ENCODE data around the gene RPP25L. TPM values are rescaled to one million over a fixed set of nuclear protein-coding genes. Genes with fewer than 3 reads are reported as not detected.

RPP25L gene
- total RNA-seq, 1 experiment from 2014 or later: 51.1 TPM

DNA sequence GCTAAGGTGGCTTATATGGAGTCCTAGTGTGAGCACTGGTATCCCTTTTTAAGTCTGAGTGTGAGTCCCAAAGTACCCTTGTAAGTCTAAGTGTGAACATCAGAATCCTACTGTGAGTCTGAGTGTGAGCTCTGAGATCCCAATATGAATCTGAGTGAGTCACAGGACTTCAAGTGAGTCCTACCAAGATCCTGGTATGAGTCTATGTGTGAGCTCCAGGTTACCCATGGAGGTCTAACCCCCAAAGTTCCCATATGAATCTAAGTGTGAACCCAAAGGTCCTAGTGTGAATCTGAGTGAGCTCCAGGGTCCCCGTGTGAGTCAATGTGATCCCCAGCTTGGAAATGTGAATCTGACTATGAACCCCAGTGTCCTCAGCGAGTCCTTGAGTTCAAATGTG is 24.6 kb downstream of the RPP25L start:
- DNase-seq (ENCODE audit: low read depth, low spot score): no peak
- Histone ChIP-seq H3K36me3 (ENCODE audit: control insufficient read depth in 1 of 2, insufficient read depth in 2 of 2, low read length in 2 of 2) (no peaks in the 10 kb centered on the region), H3K4me3 (replicated peaks in 1 of 2; ENCODE audit: low read depth in 1 of 2, low read length in 2 of 2) (no peak overlapping the region), H3K27ac (ENCODE audit: low read depth, low read length) (no peak overlapping the region), H3K9me3 (ENCODE audit: control insufficient read depth in 1 of 2, insufficient read depth in 1 of 2, low read depth in 1 of 2, low read length in 2 of 2) (no peaks in the 10 kb centered on the region), H3K9me2 (ENCODE audit: insufficient read depth) (no peaks in the 10 kb centered on the region), H4K20me1 (ENCODE audit: insufficient read depth) (no peaks in the 10 kb centered on the region), H3K9ac (ENCODE audit: low read length) (no peak overlapping the region), H3K4me1 (ENCODE audit: control insufficient read depth in 1 of 2, insufficient read depth in 2 of 2, low read length in 2 of 2) (peaks cover 0 to 8% of the 10 kb centered on the region in 2 experiments; a peak in 2 of 4 replicates), H3K4me2 (ENCODE audit: low read length) (no peak overlapping the region), H2AFZ (ENCODE audit: low read depth, low read length, poor library complexity, severe bottlenecking) (no peak overlapping the region), H3K79me2 (ENCODE audit: insufficient read depth, low read length) (no peaks in the 10 kb centered on the region), H3K27me3 (ENCODE audit: insufficient read depth, low read length) (peaks cover 13% of the 10 kb centered on the region; the same call in 1 of the 2 replicates)
- POLR2A ChIA-PET: no interaction called here
- intact Hi-C loops (cut with micrococcal nuclease): no loop called here
- RAD21 ChIA-PET (ENCODE audit: low non-redundant PET in 1 of 2, low total read pairs in 2 of 2, uncharacterized antibody in 2 of 2, unreplicated experiment in 2 of 2): no interaction called here
- ATAC-seq: no peak
- CTCF ChIA-PET: interaction anchor here (1.3 to 1.4 kb wide), 2 partner anchors 40 to 183 kb away, joined by 3 to 5 read pairs; no protein-coding TSS in a partner anchor
- BruUV-seq (replicated peaks): no TSS peak
- no peak for TF ChIP-seq SRF (IDR thresholded peaks at IDR 0.05; ENCODE audit: low read depth)
- TF ChIP-seq, protein P1, sequence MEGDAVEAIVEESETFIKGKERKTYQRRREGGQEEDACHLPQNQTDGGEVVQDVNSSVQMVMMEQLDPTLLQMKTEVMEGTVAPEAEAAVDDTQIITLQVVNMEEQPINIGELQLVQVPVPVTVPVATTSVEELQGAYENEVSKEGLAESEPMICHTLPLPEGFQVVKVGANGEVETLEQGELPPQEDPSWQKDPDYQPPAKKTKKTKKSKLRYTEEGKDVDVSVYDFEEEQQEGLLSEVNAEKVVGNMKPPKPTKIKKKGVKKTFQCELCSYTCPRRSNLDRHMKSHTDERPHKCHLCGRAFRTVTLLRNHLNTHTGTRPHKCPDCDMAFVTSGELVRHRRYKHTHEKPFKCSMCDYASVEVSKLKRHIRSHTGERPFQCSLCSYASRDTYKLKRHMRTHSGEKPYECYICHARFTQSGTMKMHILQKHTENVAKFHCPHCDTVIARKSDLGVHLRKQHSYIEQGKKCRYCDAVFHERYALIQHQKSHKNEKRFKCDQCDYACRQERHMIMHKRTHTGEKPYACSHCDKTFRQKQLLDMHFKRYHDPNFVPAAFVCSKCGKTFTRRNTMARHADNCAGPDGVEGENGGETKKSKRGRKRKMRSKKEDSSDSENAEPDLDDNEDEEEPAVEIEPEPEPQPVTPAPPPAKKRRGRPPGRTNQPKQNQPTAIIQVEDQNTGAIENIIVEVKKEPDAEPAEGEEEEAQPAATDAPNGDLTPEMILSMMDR (IDR thresholded peaks at IDR 0.05 in 2 of 3, conservative IDR thresholded peaks at IDR 0.05 in 1 of 3; ENCODE audit: borderline replicate concordance in 1 of 3, insufficient read depth in 1 of 3, low read depth in 2 of 3, low read length in 2 of 3): no peak

- ChIA-PET POLR2A (no interaction called here), CTCF (no interaction called here), RAD21 (ENCODE audit: low non-redundant PET in 1 of 2, low total read pairs in 2 of 2, uncharacterized antibody in 2 of 2, unreplicated experiment in 2 of 2) (no interaction called here)
- Histone ChIP-seq H3K27ac (ENCODE audit: low read depth, low read length) (no peak overlapping the region), H2AFZ (ENCODE audit: low read depth, low read length, poor library complexity, severe bottlenecking) (no peak overlapping the region), H3K9ac (ENCODE audit: low read length) (no peak overlapping the region), H3K4me2 (ENCODE audit: low read length) (no peak overlapping the region), H3K79me2 (ENCODE audit: insufficient read depth, low read length) (no peaks in the 10 kb centered on the region), H3K4me1 (ENCODE audit: control insufficient read depth in 1 of 2, insufficient read depth in 2 of 2, low read length in 2 of 2) (no peaks in the 10 kb centered on the region), H4K20me1 (ENCODE audit: insufficient read depth) (no peaks in the 10 kb centered on the region), H3K36me3 (ENCODE audit: control insufficient read depth in 1 of 2, insufficient read depth in 2 of 2, low read length in 2 of 2) (no peaks in the 10 kb centered on the region), H3K4me3 (replicated peaks in 1 of 2; ENCODE audit: low read depth in 1 of 2, low read length in 2 of 2) (no peak overlapping the region), H3K27me3 (ENCODE audit: insufficient read depth, low read length) (peaks cover 13% of the 10 kb centered on the region; the same call in 1 of the 2 replicates), H3K9me3 (ENCODE audit: control insufficient read depth in 1 of 2, insufficient read depth in 1 of 2, low read depth in 1 of 2, low read length in 2 of 2) (no peaks in the 10 kb centered on the region), H3K9me2 (ENCODE audit: insufficient read depth) (no peaks in the 10 kb centered on the region)
- DNase-seq (ENCODE audit: low read depth, low spot score): no peak
- intact Hi-C loops (cut with micrococcal nuclease): no loop called here
- TF ChIP-seq MAX (IDR thresholded peaks at IDR 0.05) (no peak), ZBTB33 (IDR thresholded peaks at IDR 0.05; ENCODE audit: extremely low read depth, insufficient replicate concordance, low read length) (no peak), ELF1 (IDR thresholded peaks at IDR 0.05; ENCODE audit: borderline replicate concordance, low read depth) (no peak)
- no TSS peak for BruUV-seq (replicated peaks)
- no peak for ATAC-seq
Observed at GRCh38 chr9:34585946-34586669, 25.8 kb downstream of the RPP25L start.

All from HCT116 (cell line).